Measurements from ENCODE around the gene PLK4. TPM values are rescaled to one million over a fixed set of nuclear protein-coding genes. Genes with fewer than 3 reads are reported as not detected.

Gene PLK4
- total and polyA plus RNA-seq, 7 donors = 0.16 to 7.5 (median 2.9) TPM; not detected in 1

DNA sequence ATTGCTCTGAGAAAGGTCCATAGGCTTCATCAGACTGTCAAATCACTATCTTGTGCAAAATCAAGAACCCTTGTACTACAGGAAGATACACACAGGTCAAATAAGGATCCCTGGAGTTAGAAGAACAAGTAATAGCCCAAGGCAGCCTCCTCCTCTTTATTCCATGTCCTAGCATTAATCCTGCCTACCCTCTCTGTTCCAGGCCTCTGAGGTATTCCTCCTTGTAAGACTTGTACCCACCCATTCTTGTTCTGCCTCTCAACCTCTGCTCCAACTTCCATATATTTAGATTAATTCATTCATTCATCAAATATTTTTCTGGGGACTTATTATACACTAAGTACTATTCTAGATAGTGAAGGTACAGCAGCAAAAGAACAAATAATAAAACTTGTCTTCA lies 10.4 kb upstream of the PLK4 start:
- H3K27me3 ChIP-seq = no peaks in the 10 kb centered on the region
- H3K27ac ChIP-seq = peak overlapping the region in 1 of 4 donors; percentile 10
- no peak for DNase-seq
- H3K4me3 ChIP-seq = no peak overlapping the region
- TF ChIP-seq POLR2AphosphoS5 (IDR thresholded peaks at IDR 0.05) (no peak), POLR2A (IDR thresholded peaks at IDR 0.05) (no peak), EP300 (IDR thresholded peaks at IDR 0.05) (no peak)
- TF ChIP-seq, protein P1, sequence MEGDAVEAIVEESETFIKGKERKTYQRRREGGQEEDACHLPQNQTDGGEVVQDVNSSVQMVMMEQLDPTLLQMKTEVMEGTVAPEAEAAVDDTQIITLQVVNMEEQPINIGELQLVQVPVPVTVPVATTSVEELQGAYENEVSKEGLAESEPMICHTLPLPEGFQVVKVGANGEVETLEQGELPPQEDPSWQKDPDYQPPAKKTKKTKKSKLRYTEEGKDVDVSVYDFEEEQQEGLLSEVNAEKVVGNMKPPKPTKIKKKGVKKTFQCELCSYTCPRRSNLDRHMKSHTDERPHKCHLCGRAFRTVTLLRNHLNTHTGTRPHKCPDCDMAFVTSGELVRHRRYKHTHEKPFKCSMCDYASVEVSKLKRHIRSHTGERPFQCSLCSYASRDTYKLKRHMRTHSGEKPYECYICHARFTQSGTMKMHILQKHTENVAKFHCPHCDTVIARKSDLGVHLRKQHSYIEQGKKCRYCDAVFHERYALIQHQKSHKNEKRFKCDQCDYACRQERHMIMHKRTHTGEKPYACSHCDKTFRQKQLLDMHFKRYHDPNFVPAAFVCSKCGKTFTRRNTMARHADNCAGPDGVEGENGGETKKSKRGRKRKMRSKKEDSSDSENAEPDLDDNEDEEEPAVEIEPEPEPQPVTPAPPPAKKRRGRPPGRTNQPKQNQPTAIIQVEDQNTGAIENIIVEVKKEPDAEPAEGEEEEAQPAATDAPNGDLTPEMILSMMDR (IDR thresholded peaks at IDR 0.05) = no peak
- intact Hi-C loops (cut with DNase I) = loop anchor here (10.0 kb wide), 1 partner anchor 235 kb away; the partner anchor contains the start of gene INTU
- peaks cover 0 to 13% (median 4%) of the 10 kb centered on the region in 4 donors for H3K4me1 ChIP-seq
- no peaks in the 10 kb centered on the region for H3K9me3 ChIP-seq
- no peaks in the 10 kb centered on the region for H3K36me3 ChIP-seq

- no peak overlapping the region for H3K4me3 ChIP-seq
- 71 to 84% methylated on average over 3 of the region's 3 CpGs for WGBS, 2 donors
- no peaks in the 10 kb centered on the region for H3K27me3 ChIP-seq
- peaks cover 0 to 13% (median 4%) of the 10 kb centered on the region in 4 donors for H3K4me1 ChIP-seq
- no peak for DNase-seq
- no peaks in the 10 kb centered on the region for H3K36me3 ChIP-seq
- H3K27ac ChIP-seq = peak overlapping the region in 1 of 4 donors; percentile 10
- TF ChIP-seq, protein P1 (IDR thresholded peaks at IDR 0.05) = no peak
- TF ChIP-seq EP300 (IDR thresholded peaks at IDR 0.05) (no peak), POLR2AphosphoS5 (IDR thresholded peaks at IDR 0.05) (no peak), POLR2A (IDR thresholded peaks at IDR 0.05) (no peak)
- intact Hi-C loops (cut with DNase I) = loop anchor here (10.0 kb wide), 1 partner anchor 236 kb away; the partner anchor contains the start of gene INTU
- H3K9me3 ChIP-seq = no peaks in the 10 kb centered on the region
Measured at GRCh38 chr4:127870688-127871087, 10.0 kb upstream of the PLK4 start.

DNA sequence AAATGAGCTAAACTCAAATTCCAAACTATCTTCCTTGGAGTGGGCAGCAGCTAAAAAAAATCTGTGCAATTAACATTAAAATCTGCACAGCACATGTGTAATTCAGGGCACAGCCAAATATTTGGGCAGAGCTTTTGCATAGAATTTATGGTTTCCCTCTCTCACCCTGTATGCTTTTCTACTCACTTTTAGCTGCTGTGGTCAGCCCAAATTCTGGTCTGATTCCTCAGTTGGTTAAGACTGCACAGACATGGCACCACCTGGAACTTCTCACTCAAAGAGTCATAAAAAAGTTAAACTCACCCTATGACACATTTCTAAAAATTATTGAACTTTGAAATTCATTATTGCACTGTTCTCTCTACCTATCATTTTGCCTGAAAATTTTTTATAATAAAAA lies 4.9 kb upstream of the PLK4 start:
- H3K4me1 ChIP-seq = peaks cover 0 to 4% (median 1%) of the 10 kb centered on the region in 4 donors
- H3K4me3 ChIP-seq = no peak overlapping the region
- intact Hi-C loops (cut with DNase I) = loop anchor here (10.0 kb wide), 1 partner anchor 241 kb away; the partner anchor contains the start of gene INTU
- H3K9me3 ChIP-seq = no peaks in the 10 kb centered on the region
- H3K27me3 ChIP-seq = no peaks in the 10 kb centered on the region
- no peak for DNase-seq
- no peaks in the 10 kb centered on the region for H3K36me3 ChIP-seq
- TF ChIP-seq EP300 (IDR thresholded peaks at IDR 0.05) (no peak), POLR2AphosphoS5 (IDR thresholded peaks at IDR 0.05) (no peak), POLR2A (IDR thresholded peaks at IDR 0.05) (no peak)
- TF ChIP-seq, protein P1 (IDR thresholded peaks at IDR 0.05) = no peak
- H3K27ac ChIP-seq = no peak overlapping the region

DNA sequence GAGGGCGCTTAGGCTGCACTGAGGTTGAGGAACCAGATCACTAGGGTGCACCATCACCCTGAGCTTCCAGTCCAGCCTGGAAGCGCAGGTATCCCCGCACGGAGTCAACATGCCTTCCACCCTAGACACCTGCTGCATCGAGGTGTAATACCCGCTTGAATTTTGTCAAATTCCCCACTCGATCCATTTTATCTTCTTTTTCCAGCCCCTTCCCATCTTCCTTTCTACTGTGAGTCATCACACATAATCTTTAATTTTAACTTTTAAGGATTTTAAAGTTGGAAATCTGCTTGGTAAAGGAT lies 821 bp downstream of the PLK4 start:
- no peak overlapping the region for H3K27ac ChIP-seq
- TF ChIP-seq POLR2AphosphoS5 (IDR thresholded peaks at IDR 0.05) (no peak), POLR2A (IDR thresholded peaks at IDR 0.05) (no peak), EP300 (IDR thresholded peaks at IDR 0.05) (no peak)
- TF ChIP-seq, protein P1 (IDR thresholded peaks at IDR 0.05) = no peak
- DNase-seq = no peak
- H3K27me3 ChIP-seq = no peaks in the 10 kb centered on the region
- H3K9me3 ChIP-seq = no peaks in the 10 kb centered on the region
- H3K4me3 ChIP-seq = peak overlapping the region; percentile 49 to 81 (median 77)
- no peaks in the 10 kb centered on the region for H3K36me3 ChIP-seq
- 1% methylated on average over 7 of the region's 7 CpGs for WGBS, 2 donors
- intact Hi-C loops (cut with DNase I) = loop anchor here (5.0 to 10.0 kb wide), 2 partner anchors 99 to 183 kb away; partner anchors contain the start of genes HSPA4L and LARP1B
- peaks cover 0 to 9% (median 8%) of the 10 kb centered on the region in 4 donors for H3K4me1 ChIP-seq

- intact Hi-C loops (cut with DNase I) = loop anchor here (10.0 kb wide), 1 partner anchor 176 kb away; the partner anchor contains the start of gene LARP1B
- no peak for DNase-seq
- no peak overlapping the region for H3K27ac ChIP-seq
- H3K4me3 ChIP-seq = no peak overlapping the region
- H3K9me3 ChIP-seq = no peaks in the 10 kb centered on the region
- WGBS, 2 donors = 95 to 98% methylated on average over 1 of the region's 1 CpG
- H3K4me1 ChIP-seq = no peaks in the 10 kb centered on the region
- no peak for TF ChIP-seq POLR2AphosphoS5 (IDR thresholded peaks at IDR 0.05)
- TF ChIP-seq POLR2A (IDR thresholded peaks at IDR 0.05) = no peak
- TF ChIP-seq EP300 (IDR thresholded peaks at IDR 0.05) = no peak
- TF ChIP-seq, protein P1 (IDR thresholded peaks at IDR 0.05) = no peak
- no peaks in the 10 kb centered on the region for H3K36me3 ChIP-seq
- H3K27me3 ChIP-seq = no peaks in the 10 kb centered on the region
Measured at GRCh38 chr4:127888559-127888958, 7.9 kb downstream of the PLK4 start.

Measured in sigmoid colon (tissue), 7 donors.